Adrenal gland (tissue), 12 donors: ENCODE measurements around the gene DOCK11. TPM values are rescaled to one million over a fixed set of nuclear protein-coding genes. Genes with fewer than 3 reads are reported as not detected.
"Not testable (repeated sequence)": the region's sequence is repeated elsewhere in the genome, so short reads cannot be mapped to it uniquely, and the experiment has no call there.

ENCODE experiments used
- DNase-seq, 7 donors: peaks; one replicate each; pipeline ENCODE4 v3.0.0-alpha.2; 2019 to 2020
- H3K27ac ChIP-seq, 5 donors: fragments of 200-600 bp; sonication (generic) in 4 of 5; 1 replicate in 3 of 5; 2 replicates in 2 of 5; pipeline versions ENCODE4 v1.5.1 to v1.8.0; 2016 to 2020; ENCODE audit warnings: mild to moderate bottlenecking in 1 of 5
- H3K27me3 ChIP-seq: fragments of 200-600 bp; 2 replicates; pipeline ENCODE4 v1.8.0; 2021
- H3K36me3 ChIP-seq, 2 donors: fragments of 200-600 bp; replicated peaks in 1 of 2; 1 replicate in 1 of 2; 2 replicates in 1 of 2; pipeline versions ENCODE4 v1.5.1 to v1.8.0; 2018 to 2022
- H3K4me1 ChIP-seq, 2 donors: fragments of 200-600 bp; replicated peaks in 1 of 2; 1 replicate in 1 of 2; 2 replicates in 1 of 2; pipeline versions ENCODE4 v1.5.1 to v1.8.0; 2018 to 2021
- H3K4me3 ChIP-seq, 4 donors: fragments of 200-600 bp; sonication (generic) in 3 of 4; one replicate each; pipeline ENCODE4 v1.5.1; 2016 to 2018
- H3K9me3 ChIP-seq, 3 donors: fragments of 200-600 bp; sonication (generic) in 1 of 3; replicated peaks in 1 of 3; 1 replicate in 2 of 3; 2 replicates in 1 of 3; pipeline versions ENCODE4 v1.5.1 to v1.8.0; 2016 to 2021
- POLR2A ChIP-seq, 2 donors: fragments of 450-650 bp; IDR thresholded peaks; one replicate each; pipeline ENCODE4 v1.6.1; 2017; ENCODE audit warnings: antibody characterized with exemption in 2 of 2, mild to moderate bottlenecking in 2 of 2, moderate library complexity in 1 of 2
- WGBS, 4 donors: extraction: QIAGEN DNeasy Blood & Tissue Kit in 2 of 4; methylation state at CpG; one replicate each; pipeline versions ENCODE4 v1.1.5 to v1.1.7; 2013 to 2017; 5-methylcytosine and 5-hydroxymethylcytosine counted together
- intact Hi-C, 2 donors: fragments of 100-400 bp; cut with DNase I; formaldehyde crosslinking; loops; one replicate each; pipeline versions ENCODE4 v1.14.1 to v1.15.0; 2022 to 2023
- polyA plus RNA-seq, 3 donors: library from polyadenylated mRNA; stranded (reverse); fragments of 200-250 nt in 2 of 3; fragments of 350-450 nt in 1 of 3; fragmentation: Illumina TruSeq in 1 of 3; extraction: RNeasy Lipid Tissue Mini Kit (QIAGEN cat#74804) in 1 of 3; gene quantifications; one replicate each; pipeline ENCODE4 v1.2.3, GENCODE V29; 2013 to 2014
- small RNA-seq, 2 donors: library from RNA; depleted of rRNA; stranded (forward); fragments of <200 nt; gene quantifications; one replicate each; pipeline ENCODE3, GENCODE V24; 2016
- total RNA-seq, 9 donors: library from RNA; depleted of rRNA in 4 of 9; stranded (reverse); fragments of >200 nt in 4 of 9; fragments of 120-200 nt in 1 of 9; fragmentation: NEBNext Ultra II Directional in 1 of 9; extraction: Animal tissue kit (Norgen Biotek cat#: 25700) in 1 of 9; gene quantifications; one replicate each; pipeline versions ENCODE4 v1.1.0 to v1.2.4, GENCODE V29; 2013 to 2023
- TF ChIP-seq, protein P1 (sequence below), 6 experiments: fragments of 450-650 bp in 4 of 6; fragments of 200-600 bp in 2 of 6; sonication (generic) in 1 of 6; IDR thresholded peaks; 1 replicate in 5 of 6; 2 replicates in 1 of 6; pipeline versions ENCODE4 v1.5.1 to v1.8.0; 2016 to 2021; ENCODE audit warnings: antibody characterized with exemption in 6 of 6, mild to moderate bottlenecking in 2 of 6, moderate library complexity in 1 of 6
- donor health status: healthy with polysubstance abuse.
- donor health status: Bipolar disorder and iron deficiency.
- donor health status: DM: yes; HTN: yes; CAD: no.
- donor health status: DM: no; HTN: no; CAD: no.
- donor health status: DM: no; HTN: no; CAD: no.
- donor health status: DM: yes; HTN: yes; CAD: no.

The DOCK11 gene
- total and polyA plus RNA-seq, 12 donors: 4.8 to 28.1 (median 13.2) TPM

DNA sequence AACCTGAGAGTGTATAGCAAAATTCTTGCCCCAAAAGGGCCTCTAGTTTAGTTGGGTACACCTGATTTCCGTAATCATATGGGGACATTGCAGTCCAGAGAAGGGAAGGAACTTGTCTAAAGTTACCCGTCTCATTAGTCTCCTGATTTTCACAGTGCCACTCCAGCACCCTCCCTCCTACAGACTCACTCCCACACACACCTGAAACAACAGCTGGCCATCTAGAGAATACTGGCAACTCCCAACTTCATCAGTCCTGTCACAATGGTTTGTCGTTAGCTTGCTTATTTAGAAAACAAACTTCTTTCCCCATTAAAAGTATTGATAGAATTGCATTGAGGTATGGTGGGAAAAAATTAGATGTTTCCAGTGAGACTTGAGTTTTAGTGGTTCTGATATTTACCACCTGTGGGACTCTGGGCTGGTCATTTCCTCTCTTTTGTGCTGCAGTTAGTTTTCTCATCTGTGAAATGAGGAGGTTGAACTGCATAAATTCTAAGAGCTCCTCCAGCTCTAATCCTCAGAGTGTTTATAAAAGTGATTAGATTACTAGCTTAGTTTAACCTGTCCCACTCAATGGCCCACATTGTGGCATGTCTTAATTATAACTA is 233.5 kb downstream of the DOCK11 start:
- peaks cover 0 to 38% of the 10 kb centered on the region in 2 donors for H3K4me1 ChIP-seq

DNA sequence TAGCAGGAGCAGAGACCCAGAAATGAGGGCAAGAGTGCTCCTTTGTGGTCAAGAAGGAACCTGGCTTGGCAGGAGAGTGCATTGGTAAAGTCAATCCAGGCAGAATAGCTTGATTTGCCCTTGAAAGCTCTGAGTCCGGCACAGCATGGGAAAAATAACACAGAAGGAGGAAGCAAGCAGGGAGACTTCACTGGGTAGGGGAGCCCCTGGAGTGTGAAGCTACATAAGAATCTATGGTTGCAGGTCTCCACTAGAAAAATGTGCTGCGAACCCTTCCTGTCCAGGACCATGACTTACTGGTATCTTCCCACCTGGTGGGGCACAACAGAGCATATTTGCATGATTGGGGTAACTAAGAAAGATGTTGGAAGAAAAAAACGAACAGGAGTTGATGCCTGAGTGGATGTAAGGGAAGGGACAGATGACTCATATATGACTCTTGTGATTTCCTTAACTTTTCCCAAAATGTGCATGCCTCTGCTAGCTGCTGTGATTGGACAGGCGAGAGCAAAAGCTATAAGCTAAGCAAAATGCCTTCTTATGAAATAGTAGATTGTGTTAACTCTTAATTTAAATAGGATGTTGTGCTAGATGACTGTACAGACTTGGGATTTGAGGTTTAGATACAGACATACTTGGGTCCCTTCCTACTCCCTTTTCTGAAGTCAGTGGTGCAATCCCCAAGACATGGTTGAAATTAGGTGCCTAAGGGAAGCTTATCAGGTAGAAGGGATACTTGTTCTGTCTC is 235.1 kb downstream of the DOCK11 start:
- Histone ChIP-seq H3K36me3 (no peaks in the 10 kb centered on the region), H3K4me1 (peaks cover 0 to 27% of the 10 kb centered on the region in 2 donors), H3K27me3 (no peaks in the 10 kb centered on the region), H3K4me3 (no peak overlapping the region), H3K9me3 (no peaks in the 10 kb centered on the region), H3K27ac (peak overlapping the region in 4 of 5 donors; percentile 9 to 69 (median 57))
- WGBS, 4 donors: 38 to 48% (median 44%) methylated on average over 4 of the region's 4 CpGs
- peak in 2 of 7 donors; percentile 6 to 25 for DNase-seq
- TF ChIP-seq, protein P1, sequence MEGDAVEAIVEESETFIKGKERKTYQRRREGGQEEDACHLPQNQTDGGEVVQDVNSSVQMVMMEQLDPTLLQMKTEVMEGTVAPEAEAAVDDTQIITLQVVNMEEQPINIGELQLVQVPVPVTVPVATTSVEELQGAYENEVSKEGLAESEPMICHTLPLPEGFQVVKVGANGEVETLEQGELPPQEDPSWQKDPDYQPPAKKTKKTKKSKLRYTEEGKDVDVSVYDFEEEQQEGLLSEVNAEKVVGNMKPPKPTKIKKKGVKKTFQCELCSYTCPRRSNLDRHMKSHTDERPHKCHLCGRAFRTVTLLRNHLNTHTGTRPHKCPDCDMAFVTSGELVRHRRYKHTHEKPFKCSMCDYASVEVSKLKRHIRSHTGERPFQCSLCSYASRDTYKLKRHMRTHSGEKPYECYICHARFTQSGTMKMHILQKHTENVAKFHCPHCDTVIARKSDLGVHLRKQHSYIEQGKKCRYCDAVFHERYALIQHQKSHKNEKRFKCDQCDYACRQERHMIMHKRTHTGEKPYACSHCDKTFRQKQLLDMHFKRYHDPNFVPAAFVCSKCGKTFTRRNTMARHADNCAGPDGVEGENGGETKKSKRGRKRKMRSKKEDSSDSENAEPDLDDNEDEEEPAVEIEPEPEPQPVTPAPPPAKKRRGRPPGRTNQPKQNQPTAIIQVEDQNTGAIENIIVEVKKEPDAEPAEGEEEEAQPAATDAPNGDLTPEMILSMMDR (IDR thresholded peaks at IDR 0.05): no peak
- TF ChIP-seq POLR2A (IDR thresholded peaks at IDR 0.05): no peak
- intact Hi-C loops: no loop called here

More for the DNA sequence above, 233.5 kb downstream of the DOCK11 start:
- peak overlapping the region in 1 of 5 donors; percentile 97 for H3K27ac ChIP-seq
- WGBS, 4 donors: 73 to 85% (median 81%) methylated on average over 3 of the region's 3 CpGs
- no peaks in the 10 kb centered on the region for H3K27me3 ChIP-seq
- TF ChIP-seq POLR2A (IDR thresholded peaks at IDR 0.05): no peak
- TF ChIP-seq, protein P1 (IDR thresholded peaks at IDR 0.05): no peak
- no peaks in the 10 kb centered on the region for H3K36me3 ChIP-seq
- H3K4me3 ChIP-seq: peak overlapping the region in 1 of 4 donors; percentile 73
- no peaks in the 10 kb centered on the region for H3K9me3 ChIP-seq
- no peak for DNase-seq
- intact Hi-C loops: no loop called here

DNA sequence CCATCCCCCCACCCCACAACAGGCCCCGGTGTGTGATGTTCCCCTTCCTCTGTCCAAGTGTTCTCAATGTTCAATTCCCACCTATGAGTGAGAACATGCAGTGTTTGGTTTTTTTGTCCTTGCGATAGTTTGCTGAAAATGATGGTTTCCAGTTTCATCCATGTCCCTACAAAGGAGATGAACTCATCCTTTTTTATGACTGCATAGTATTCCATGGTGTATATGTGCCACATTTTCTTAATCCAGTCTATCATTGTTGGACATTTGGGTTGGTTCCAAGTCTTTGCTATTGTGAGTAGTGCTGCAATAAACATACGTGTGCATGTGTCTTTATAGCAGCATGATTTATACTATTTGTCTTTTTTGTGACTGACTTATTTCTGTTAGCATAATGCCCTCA is 236.9 kb downstream of the DOCK11 start:
- peaks cover 0 to 14% of the 10 kb centered on the region in 2 donors for H3K4me1 ChIP-seq
- H3K36me3 ChIP-seq, intact Hi-C loops, H3K9me3 ChIP-seq, H3K27ac ChIP-seq, H3K4me3 ChIP-seq, H3K27me3 ChIP-seq, DNase-seq: not testable (repeated sequence)
- WGBS, 4 donors: 76 to 97% (median 90%) methylated on average over 3 of the region's 3 CpGs

DNA sequence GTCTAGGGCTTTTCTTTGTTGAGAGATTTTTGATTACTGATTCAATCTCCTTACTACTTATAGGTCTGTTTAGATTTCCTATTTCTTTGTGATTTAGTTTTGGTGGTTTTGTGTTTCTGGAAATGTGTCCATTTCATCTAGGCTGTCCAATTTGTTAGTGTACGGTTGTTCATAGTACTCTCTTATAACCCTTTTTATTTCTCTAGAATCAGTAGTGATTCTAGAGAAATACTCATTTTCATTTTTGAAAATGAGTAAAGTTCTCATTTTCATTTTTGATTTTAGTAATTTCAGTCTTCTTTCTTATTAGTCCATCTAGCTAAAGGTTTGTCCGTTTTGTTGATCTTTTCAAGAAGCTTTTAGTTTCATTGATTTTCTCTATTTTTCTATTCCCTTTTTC is 239.3 kb downstream of the DOCK11 start:
- Histone ChIP-seq H3K27me3 (no peaks in the 10 kb centered on the region), H3K36me3 (no peaks in the 10 kb centered on the region), H3K4me3 (no peak overlapping the region), H3K9me3 (no peaks in the 10 kb centered on the region), H3K27ac (no peak overlapping the region), H3K4me1 (peaks cover 0 to 3% of the 10 kb centered on the region in 2 donors)
- 72 to 86% (median 78%) methylated on average over 2 of the region's 2 CpGs for WGBS, 4 donors
- no peak for DNase-seq
- intact Hi-C loops: no loop called here
- no peak for TF ChIP-seq POLR2A (IDR thresholded peaks at IDR 0.05)
- TF ChIP-seq, protein P1 (IDR thresholded peaks at IDR 0.05): no peak

Small RNA genes within 50 kb of the gene (small RNA-seq; reads per million reads assigned to genes)
- 0 reads per million in 2 donors for gene RF00019

Other genes with a start within 250 kb of the DOCK11 start
- 10 to 100 TPM in 8 of 9 donors, 1 to 10 TPM in 1; 10.0 to 25.9 (median 13.8) TPM for gene WDR44, start 149.7 kb upstream of the DOCK11 start, total RNA-seq
- gene WDR44, start 149.7 kb upstream of the DOCK11 start, polyA plus RNA-seq: 10 to 100 TPM in 1 of 3 donors, 1 to 10 TPM in 2; 2.2 to 16.9 (median 3.5) TPM
- 10 to 100 TPM; 25.0 to 93.6 (median 51.7) TPM for gene IL13RA1, start 231.8 kb downstream of the DOCK11 start, total RNA-seq
- 10 to 100 TPM; 19.0 to 71.3 (median 26.2) TPM for gene IL13RA1, start 231.8 kb downstream of the DOCK11 start, polyA plus RNA-seq